GM19043 (cell line): ENCODE measurements around the gene CD247.

ENCODE experiments used
- ATAC-seq: cut with Tn5 transposase; IDR thresholded peaks from one replicate; pipeline ENCODE4 v1.9.1; 2021; ENCODE audit warnings: low read depth; ENCODE audit not compliant: unreplicated experiment

CD247 gene

DNA sequence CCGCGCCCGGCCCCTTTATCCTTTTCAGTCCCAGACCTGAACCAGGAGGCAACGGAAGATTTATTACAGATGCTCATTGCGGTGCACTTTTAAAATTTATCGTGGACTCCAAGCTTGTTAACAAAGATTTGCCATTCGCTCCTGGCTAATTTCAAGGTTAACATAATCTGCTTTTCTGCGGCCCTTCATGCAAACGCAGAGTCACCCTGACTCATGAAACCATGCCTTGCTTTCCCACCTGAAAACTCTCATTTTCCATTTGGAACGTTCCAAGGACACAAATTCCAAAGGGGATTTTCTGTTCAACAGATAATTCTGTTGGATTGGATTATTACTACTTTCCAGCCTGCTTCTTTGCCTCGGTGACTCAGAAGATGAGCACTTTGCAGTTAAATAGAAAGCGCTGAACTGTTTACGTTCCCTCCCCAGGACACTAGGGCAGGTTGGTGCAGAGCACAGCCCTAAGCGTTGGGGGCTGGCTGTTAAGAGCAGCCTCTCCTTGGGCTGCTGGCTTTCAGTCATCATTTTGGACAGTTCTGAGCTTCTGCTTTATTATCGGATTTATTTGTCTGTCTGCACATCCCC lies 51.1 kb downstream of the CD247 start:
- no peak for ATAC-seq

DNA sequence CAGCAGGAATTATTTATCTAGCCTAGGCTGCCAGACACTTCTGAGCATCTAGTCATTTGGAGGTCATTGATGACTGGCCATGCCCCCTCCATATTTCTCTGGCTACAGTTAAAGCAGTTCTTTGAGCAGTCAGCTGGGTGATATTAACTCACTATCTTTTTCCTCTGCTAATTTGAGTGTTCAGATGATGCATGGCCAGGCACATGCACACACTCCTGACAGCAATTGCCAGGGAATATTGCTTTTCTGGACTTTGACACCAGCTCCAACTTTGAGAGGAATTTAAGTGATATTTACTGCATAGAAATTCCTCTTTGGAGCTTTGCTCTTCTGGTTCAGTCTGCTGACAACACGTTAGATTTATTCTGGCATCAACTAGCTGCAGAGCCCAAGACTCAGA lies 52.6 kb downstream of the CD247 start:
- ATAC-seq: no peak

- no peak for ATAC-seq
Observed at GRCh38 chr1:167465018-167465417, 53.3 kb downstream of the CD247 start.

- ATAC-seq: no peak
Observed at GRCh38 chr1:167463875-167464575, 54.3 kb downstream of the CD247 start.

DNA sequence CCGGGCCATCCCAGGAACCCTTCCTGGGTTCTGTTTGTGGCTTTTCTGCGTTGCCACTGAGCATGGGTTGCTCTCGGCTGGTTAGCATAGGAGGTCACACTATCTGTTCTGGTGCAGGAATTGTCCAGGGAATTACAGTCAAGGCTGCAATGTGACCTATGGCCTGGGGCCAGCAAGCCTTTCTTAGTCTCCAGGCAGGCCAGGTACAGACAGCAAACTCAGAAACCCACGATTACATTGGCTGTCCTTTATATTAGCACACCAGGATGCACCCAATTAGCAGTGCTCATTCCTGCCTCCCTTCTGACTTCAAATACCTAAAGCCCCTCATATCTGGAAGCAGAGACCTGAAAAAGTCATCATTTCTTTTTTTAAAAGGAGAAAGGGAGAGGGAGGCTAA lies 55.2 kb downstream of the CD247 start:
- no peak for ATAC-seq

GRCh38 chr1:167462341-167462740 lies 56.0 kb downstream of the CD247 start:
- ATAC-seq: no peak

DNA sequence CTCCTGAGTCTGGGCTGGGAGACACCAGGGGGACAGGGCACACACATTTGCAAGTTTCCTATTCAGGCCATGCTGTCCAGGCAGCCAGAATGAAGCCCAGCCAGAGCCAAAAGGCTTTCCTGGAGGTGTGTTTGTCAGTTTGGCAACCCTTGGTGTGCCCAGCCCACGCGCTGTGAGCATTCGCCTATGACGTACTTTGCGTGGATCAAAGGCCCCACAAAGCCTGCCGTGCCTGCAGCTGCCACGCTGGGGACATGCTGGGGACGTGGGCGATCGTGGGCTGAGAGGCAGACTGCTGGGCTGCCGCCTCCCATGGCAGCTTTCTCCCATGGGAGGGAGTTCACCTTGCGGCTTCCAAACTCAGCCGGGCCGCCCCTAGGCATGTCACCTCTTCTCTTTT lies 57.5 kb downstream of the CD247 start:
- ATAC-seq: no peak

GRCh38 chr1:167457936-167458584 lies 60.3 kb downstream of the CD247 start:
- ATAC-seq: no peak

DNA sequence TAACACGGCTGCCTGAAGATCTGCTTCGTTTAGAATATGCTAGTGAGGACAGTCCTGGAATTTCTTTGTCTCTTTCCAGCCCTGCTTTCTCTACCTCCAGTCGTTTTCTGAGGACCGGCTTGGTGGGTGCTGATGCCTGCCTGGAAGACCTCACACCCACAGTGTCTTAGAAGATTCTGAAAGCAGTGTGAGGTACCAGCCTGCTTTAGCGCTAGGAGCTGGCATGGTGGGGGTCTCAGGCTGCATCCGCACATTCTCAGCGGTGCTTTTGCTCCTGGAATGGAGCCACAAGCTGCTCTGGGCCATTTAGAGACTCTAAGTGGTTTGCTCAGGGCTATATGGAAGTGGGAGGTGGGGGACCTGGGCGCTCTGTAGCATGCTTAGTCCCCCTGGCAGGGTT lies 61.4 kb downstream of the CD247 start:
- ATAC-seq: no peak

DNA sequence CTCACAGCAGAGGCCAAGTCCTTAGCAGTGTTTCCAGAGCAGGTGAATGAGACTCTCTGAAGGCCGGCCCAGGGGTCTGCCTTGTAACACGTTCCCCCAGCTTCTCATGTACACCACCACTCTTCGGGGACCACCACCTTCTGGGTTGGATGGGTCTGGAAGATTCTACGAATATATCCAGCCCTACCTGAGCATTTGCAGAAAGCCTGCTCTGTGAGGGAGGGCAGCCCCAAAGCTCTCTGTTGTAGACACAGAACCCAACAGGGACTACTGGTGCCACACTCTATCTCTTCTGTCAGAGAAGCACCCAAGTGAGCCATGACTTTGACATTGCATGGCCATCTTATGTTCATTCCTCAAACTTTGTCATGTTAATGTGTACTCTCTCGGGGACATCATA lies 61.8 kb downstream of the CD247 start:
- no peak for ATAC-seq

- ATAC-seq: no peak
Observed at GRCh38 chr1:167455786-167456446, 62.4 kb downstream of the CD247 start.

- ATAC-seq: no peak
Observed at GRCh38 chr1:167454894-167455785, 63.2 kb downstream of the CD247 start.

DNA sequence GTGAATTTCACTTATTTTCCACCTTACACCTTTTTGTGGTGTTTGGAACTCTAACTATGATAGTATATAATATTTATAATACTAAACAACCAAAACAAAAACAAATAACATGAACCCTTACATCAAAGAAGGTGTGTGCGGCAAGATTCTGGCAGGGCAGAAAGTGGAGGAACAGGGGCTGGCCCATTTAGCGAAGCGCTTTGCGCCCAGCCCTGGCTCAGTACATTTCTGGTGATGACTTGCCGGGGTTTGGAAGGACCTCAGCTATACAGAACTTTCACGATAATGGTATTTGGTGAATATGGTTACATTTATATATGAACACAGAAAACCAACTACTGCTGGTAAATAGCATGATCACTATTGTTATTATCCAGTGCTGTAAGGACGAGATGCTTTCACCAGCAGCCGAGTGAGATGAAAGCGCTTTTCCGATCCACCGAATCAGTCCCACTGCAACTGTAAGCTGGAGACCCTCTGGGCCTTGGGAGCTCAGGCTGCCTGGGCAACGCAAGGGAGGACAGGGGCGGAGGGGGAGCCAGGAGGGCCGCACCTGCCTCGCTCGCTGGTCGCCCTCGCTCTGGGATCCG lies 63.9 kb downstream of the CD247 start:
- no peak for ATAC-seq

DNA sequence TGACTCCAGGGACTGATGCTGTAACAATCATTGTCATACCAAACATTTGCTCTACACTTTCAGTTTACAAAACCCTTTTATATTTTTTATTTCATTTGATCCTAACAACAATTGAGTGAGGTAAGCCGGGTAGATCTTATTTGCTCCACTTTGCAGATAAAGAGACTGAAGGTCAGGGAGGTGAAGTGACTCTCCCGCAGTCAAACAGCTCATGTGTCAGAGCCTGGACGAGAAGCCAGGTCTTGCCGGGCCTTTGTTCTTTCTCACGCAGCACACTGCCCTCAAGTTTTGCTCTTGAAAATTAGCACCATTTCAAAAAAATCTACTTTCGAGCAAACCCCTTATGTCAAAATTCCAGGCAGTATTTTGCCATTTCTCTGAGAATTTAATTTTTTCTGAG lies 65.2 kb downstream of the CD247 start:
- no peak for ATAC-seq

- ATAC-seq: no peak
Observed at GRCh38 chr1:167452483-167452882, 65.8 kb downstream of the CD247 start.

- no peak for ATAC-seq
Observed at GRCh38 chr1:167450843-167451242, 67.5 kb downstream of the CD247 start.

- no peak for ATAC-seq
Observed at GRCh38 chr1:167447521-167448136, 70.7 kb downstream of the CD247 start.

DNA sequence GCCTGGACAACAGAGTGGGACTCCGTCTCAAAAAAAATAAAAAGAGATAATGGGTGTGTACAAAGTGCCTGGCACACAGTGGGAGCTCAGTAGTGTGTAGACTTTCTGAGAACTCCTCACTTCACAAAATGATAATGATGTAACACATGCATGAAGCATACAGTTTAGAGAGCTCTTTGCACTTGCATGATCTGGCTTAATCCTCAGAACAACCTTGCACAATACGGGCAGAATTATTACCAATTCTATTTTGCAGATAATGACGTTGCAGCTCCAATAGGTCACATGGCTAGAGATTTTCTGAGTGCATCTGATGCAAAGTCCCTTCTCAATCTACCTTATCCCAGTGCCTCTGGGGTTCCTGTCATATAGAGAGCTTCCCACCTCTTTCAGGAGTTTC lies 71.4 kb downstream of the CD247 start:
- no peak for ATAC-seq

- ATAC-seq: no peak
Observed at GRCh38 chr1:167443757-167444156, 74.6 kb downstream of the CD247 start.
